Dermis microvascular lymphatic vessel endothelial cell (primary cell): Measurements from ENCODE around the gene HSFX4. TPM values are rescaled to one million over a fixed set of nuclear protein-coding genes. Genes with fewer than 3 reads are reported as not detected.
"Not testable (repeated sequence)": the region's sequence is repeated elsewhere in the genome, so short reads cannot be mapped to it uniquely, and the experiment has no call there.

ENCODE experiments used
- DNase-seq, 2 donors: peaks; one replicate each; pipeline versions ENCODE4 v3.0.0 to v3.0.0-alpha.2; 2010; ENCODE audit warnings: low read depth in 2 of 2
- total RNA-seq: library from RNA; depleted of rRNA; stranded (reverse); fragments of >200 nt; gene quantifications from 2 replicates; pipeline ENCODE4 v1.2.1, GENCODE V29; 2014

Gene HSFX4, protein sequence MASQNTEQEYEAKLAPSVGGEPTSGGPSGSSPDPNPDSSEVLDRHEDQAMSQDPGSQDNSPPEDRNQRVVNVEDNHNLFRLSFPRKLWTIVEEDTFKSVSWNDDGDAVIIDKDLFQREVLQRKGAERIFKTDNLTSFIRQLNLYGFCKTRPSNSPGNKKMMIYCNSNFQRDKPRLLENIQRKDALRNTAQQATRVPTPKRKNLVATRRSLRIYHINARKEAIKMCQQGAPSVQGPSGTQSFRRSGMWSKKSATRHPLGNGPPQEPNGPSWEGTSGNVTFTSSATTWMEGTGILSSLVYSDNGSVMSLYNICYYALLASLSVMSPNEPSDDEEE
- total RNA-seq: not detected in 2 replicates

- not testable (repeated sequence) for DNase-seq
These were observed at the start of gene HSFX4 for GRCh38 chrX:149929400-149929799. Gene HSFX4 (plus strand): TSS chrX:149929573. CDS start chrX:149929645, 72 bp downstream.

DNA sequence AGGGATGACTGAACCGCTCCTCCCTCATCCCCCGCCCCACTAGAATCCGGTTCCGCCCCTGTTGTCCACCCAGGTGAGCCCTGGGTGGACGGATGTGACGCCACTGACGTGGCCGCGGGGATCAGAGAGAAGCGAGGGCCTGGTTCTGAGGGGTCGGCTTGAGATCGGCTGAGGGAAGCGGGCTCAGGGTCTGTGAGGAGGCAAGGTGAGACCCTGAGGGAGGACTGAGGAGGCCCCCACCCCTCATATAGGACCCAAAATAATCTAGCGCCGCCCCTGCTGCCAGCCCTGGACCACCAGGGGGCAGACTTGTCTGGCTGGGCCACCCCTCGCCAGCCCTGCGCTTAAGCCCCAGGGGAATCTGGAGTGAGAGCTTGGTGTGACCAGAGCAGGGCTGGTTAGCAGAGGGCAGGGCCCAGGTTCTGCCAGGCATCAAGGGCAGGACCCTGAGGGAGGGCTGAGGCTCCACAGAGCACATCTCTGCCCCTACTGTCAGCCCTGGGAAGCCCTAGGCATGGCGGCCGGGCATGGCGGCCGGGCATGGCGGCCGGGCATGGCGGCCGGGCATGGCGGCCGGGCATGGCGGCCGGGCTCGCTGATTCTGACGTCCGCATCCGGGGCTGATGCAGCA lies 48.2 kb upstream of the HSFX4 start, which contains the start of gene MAGEA8:
TSS of gene MAGEA8 (plus strand) at position 103 of the 631 bp plus-strand sequence. CDS start 3,090 bp downstream, outside the sequence.
- DNase-seq: no peak

DNA sequence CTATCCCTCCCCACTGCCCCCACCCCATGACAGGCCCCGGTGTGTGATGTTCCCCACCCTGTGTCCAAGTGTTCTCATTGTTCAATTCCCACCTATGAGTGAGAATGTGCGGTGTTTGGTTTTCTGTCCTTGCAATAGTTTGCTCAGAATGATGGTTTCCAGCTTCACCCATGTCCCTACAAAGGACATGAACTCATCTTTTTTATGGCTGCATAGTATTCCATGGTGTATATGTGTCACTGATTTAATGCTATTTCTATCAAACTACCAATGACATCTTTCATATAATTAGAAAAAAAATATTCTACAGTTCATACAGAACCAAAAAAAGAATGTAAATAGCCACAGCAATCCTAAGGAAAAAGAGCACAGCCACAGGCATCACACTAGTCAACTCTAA lies 38.5 kb upstream of the HSFX4 start:
- DNase-seq: not testable (repeated sequence)

DNA sequence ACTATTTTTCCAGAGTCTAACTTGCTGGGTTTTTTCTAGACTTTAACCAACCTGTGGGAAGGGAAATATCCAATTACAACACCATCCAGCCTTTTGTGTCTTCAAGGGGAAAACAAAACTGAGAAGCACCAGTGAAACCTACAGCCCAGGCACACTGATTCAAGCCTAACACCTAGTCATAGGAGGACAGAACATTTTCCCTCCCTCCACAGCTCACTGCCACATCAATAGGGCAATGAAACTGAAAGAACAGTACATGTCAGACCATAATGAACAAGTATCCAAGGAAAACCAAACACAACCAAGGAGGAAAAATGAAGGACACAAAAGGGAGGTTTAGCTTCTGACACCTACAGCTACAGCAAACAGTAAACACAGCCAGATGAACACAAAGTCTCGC lies 30.8 kb upstream of the HSFX4 start:
- DNase-seq: no peak

DNA sequence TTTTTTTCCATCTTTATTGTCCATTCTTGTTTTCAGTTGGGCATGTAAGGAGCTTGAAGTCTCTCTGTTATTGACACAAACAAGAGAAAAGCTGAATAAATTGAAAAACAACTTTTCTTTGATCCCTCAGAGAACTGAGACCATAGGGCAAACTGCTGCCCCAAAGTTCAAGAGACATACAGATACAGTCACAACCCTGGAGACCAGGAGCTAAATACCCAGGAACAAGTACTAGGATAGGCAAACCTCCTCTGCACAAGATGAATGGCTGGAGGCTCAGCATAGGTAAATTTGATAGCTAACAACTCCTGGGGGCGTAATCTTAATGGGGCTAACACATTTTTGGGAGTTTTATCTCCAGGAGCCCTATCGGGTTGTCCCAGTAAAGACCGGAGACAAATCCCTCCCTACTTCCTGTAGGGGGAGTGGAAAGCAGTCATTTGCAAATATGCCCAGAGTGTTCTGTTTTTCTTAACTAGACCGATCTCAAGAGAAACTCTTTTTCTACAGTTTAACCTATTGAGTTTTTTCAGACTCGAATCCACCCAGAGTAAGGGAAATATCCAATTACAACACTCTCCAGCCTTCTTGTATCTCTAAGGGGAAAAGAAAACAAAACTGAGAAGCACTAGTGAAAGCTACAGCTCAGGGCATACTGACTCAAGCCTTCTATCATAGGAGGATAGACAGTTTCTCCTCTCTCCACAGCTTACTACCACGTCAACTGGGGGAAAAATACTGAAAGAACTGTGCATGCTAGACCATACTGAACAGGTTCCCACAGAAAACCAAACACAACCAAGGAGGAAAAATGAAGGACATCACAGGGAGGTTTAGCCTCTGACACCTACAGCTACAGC lies 25.3 kb upstream of the HSFX4 start:
- DNase-seq: no peak

- no peak for DNase-seq
These were observed 21.1 kb upstream of the HSFX4 start for GRCh38 chrX:149908308-149908707.

DNA sequence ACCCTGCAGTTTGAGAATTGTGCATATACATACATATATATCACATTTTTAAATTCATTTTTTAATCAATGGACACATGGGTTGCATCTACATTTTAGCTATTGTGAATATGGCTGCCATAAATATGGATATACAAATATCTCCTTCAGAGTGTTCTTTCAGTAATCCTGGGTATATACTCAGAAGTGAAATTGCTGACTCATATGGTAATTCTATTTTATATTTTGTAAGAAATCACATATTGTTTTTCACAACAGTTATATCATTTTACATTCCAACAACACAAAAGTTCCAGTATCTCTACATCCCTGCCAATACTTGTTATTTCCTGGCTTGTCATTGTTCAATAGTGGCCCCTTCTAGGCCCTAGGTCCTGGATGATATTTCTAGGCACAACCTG lies 20.6 kb upstream of the HSFX4 start:
- DNase-seq: no peak

- DNase-seq: no peak
These were observed 19.8 kb upstream of the HSFX4 start for GRCh38 chrX:149909324-149910177.

DNA sequence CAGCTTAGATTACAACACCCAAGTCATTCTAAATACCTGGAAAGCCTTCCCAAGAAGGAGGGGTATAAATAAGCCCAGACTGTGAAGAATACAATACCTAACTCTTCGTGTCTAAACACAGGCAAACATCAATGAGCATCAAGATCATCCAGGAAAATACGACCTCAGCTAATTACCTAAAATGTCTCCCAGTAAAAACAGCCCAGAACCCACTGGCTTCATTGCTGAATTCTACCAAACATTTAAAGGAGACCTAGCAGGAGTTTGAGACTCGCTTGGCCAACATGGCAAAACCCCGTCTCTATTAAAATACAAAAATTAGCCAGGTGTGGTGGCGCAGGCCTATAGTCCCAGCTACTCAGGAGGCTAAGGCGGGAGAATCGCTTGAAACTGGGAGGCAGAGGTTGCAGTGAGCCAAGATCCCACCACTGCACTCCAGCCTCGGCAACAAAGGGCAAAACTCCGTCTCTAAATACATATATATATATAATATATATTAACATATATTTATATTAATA lies 19.1 kb upstream of the HSFX4 start:
- DNase-seq: no peak

- DNase-seq: no peak
These were observed 12.5 kb upstream of the HSFX4 start for GRCh38 chrX:149916745-149917392.

DNA sequence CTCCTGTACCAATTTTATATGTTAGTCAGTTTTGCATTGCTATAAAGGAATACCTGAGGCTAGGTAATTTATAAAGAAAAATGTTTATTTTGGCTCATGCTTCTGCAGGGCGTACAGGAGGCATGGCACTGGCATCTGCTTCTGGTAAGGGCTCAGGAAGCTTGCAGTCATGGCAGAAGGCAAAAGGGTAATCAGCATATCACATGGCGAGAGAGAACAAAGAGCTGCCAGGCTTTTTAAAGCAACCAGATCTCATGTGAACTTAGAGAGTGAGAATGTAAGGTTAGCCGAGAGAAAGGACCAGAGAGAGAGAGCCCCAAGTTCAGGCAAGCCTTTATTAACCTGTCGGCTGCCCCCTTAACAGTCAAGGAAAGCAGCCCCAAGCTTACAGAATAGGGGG lies 5.5 kb upstream of the HSFX4 start:
- DNase-seq: not testable (repeated sequence)

DNA sequence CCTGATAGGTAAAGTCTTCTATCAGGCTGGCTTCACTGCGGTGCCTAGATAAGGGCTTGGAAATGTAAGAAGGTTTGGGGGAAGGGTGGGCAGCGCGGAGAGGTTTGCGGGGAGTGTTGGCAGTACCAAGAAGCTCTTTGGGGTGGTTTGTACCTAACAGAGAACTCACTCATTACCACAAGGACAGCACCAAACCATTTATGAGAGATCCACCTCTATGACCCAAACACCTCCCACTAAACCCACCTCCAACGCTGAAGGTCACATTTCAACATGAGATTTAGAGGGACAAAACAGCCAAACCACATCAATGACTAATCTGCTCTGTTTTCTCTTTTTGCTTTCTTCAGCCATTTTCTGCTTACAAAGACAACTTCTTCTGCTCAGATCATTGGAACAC lies 4.9 kb upstream of the HSFX4 start:
- not testable (repeated sequence) for DNase-seq

- DNase-seq: not testable (repeated sequence)
These were observed 2.0 kb upstream of the HSFX4 start for GRCh38 chrX:149927245-149927963.

DNA sequence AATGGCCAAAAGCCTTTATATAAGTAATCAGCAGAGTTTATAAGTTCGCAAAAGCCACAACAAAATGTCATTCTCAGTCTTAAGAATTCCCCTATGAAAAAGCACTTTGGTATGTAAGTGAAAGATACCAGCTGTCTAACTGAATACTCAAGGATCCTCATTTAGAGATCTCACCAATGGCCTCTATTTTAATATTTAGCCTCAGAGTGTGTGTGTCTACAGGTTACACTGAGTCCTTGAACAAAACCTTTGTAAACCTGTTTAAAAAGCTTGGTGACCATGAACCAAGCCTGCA lies 1.5 kb upstream of the HSFX4 start:
- DNase-seq: not testable (repeated sequence)

DNA sequence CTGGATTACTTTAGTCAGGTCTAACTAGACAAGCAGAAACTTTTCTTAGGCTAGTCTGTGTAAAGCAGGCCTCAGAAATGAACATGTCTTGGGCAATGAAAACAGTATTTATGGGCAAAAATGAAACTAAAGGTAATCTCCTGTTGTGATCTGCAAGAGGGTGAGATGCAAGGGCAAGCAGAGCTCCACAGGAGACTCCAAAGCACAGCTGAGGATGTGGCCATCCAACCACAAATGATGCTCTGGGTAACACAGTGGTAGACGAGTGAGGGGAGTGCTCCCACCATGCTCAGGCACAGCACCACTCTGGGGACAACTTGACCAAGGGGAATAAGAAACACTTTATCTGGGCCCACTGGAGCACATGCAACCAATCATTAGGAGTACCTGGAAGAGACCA lies 738 bp upstream of the HSFX4 start:
- DNase-seq: not testable (repeated sequence)

DNA sequence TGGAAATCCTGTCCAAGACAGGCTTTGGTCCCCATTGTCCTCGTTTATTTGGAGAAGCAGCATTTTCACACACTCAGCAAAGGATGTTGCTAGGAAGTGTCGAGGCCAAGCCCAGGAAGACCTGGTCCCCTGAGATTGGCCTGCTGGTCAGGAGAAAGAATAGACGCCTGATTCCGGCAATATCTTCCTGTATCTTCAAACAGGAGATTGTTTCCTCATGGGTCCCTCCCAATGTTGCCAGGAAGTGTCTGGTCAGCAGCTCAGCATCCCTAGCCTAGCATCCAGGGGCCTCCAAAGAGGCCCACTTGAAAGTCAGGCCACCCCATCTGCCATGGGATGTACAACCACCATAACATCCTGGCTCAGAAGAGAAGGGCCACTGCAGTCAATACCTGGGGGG lies 2.0 kb downstream of the HSFX4 start:
- DNase-seq: not testable (repeated sequence)

GRCh38 chrX:149932150-149932549 lies 2.8 kb downstream of the HSFX4 start:
- not testable (repeated sequence) for DNase-seq

DNA sequence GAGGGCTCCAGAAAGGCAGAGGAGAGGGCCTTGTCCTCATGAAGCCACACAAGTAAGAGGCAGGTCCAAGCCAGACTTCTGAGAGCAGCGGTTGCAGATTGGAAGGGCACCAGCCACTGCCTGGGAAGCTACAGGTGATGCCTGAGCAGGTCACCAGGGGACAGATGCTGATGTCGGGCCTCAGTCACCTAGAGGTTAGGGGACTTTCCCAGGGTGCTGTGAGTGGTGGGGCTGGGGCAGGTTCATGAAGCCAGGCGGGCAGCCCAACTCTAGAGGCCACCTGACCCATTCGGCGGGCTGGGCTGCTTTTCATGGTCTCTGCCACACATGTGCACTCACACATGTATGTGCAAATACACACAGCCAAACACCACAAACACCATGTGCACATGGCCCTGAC lies 3.6 kb downstream of the HSFX4 start:
- DNase-seq: not testable (repeated sequence)

- DNase-seq: not testable (repeated sequence)
These were observed 4.2 kb downstream of the HSFX4 start for GRCh38 chrX:149933547-149933946.

GRCh38 chrX:149937328-149937727 lies 8.0 kb downstream of the HSFX4 start:
- not testable (repeated sequence) for DNase-seq
